Fibroblast of skin of left biceps (primary cell): ENCODE results near the gene PLVAP.
A peak's percentile ranks its signal among the peaks of the same experiment; 100 is the strongest.

Experiments
- DNase-seq, 2 experiments: peaks; one replicate each; pipeline ENCODE4 v3.0.0-alpha.2; 2013; ENCODE audit warnings: low read depth in 2 of 2

The PLVAP gene

GRCh38 chr19:17303167-17303939 lies 73.8 kb downstream of the PLVAP start, which contains the start of gene ABHD8:
TSS of gene ABHD8 (minus strand) at chr19:17303425. CDS start at chr19:17301616, 1,809 bp downstream.
- DNase-seq = peak; percentile 83

- DNase-seq = no peak
Observed at GRCh38 chr19:17302391-17303166, 74.6 kb downstream of the PLVAP start.
